Heart left ventricle (tissue), 16 donors: ENCODE results near the gene BFAR. TPM values are rescaled to one million over a fixed set of nuclear protein-coding genes. Genes with fewer than 3 reads are reported as not detected.

Source experiments
- ATAC-seq, 4 donors: fragments of 200-7000 bp; cut with Tn5 transposase; one replicate each; pipeline ENCODE4 v1.9.1; 2020 to 2022; ENCODE audit warnings: moderate library complexity in 4 of 4, mild to moderate bottlenecking in 3 of 4, moderate number of reproducible peaks in 1 of 4
- DNase-seq, 5 donors: peaks; one replicate each; pipeline ENCODE4 v3.0.0-alpha.2; 2020
- H3K27ac ChIP-seq, 12 donors: fragments of 200-600 bp; sonication (generic) in 4 of 12; one replicate each; pipeline versions ENCODE4 v1.5.0 to v1.8.0; 2016 to 2022; ENCODE audit warnings: mild to moderate bottlenecking in 2 of 12
- H3K27me3 ChIP-seq, 9 donors: fragments of 200-600 bp; sonication (generic) in 2 of 9; one replicate each; pipeline versions ENCODE4 v1.5.1 to v1.8.0; 2016 to 2022; ENCODE audit warnings: mild to moderate bottlenecking in 3 of 9
- H3K36me3 ChIP-seq, 9 donors: fragments of 200-600 bp; sonication (generic) in 2 of 9; one replicate each; pipeline versions ENCODE4 v1.5.0 to v1.8.0; 2018 to 2022; ENCODE audit warnings: mild to moderate bottlenecking in 2 of 9
- H3K4me1 ChIP-seq, 12 donors: fragments of 200-600 bp; sonication (generic) in 4 of 12; one replicate each; pipeline versions ENCODE4 v1.5.0 to v1.8.0; 2016 to 2022; ENCODE audit warnings: mild to moderate bottlenecking in 3 of 12
- H3K4me3 ChIP-seq, 12 donors: fragments of 200-600 bp; sonication (generic) in 4 of 12; one replicate each; pipeline versions ENCODE4 v1.5.0 to v1.8.0; 2017 to 2022; ENCODE audit warnings: mild to moderate bottlenecking in 9 of 12, moderate library complexity in 4 of 12
- H3K9me3 ChIP-seq, 12 donors: fragments of 200-600 bp; sonication (generic) in 4 of 12; one replicate each; pipeline versions ENCODE4 v1.5.0 to v1.8.0; 2016 to 2022; ENCODE audit warnings: mild to moderate bottlenecking in 1 of 12
- CTCF ChIP-seq, 12 donors: fragments of 200-600 bp; sonication (generic) in 4 of 12; IDR thresholded peaks; one replicate each; pipeline versions ENCODE4 v1.5.0 to v1.8.0; 2018 to 2022; ENCODE audit warnings: antibody characterized with exemption in 12 of 12, mild to moderate bottlenecking in 5 of 12
- POLR2A ChIP-seq, 2 donors: fragments of 450-650 bp; IDR thresholded peaks; one replicate each; pipeline ENCODE4 v1.6.1; 2017; ENCODE audit warnings: antibody characterized with exemption in 2 of 2, mild to moderate bottlenecking in 2 of 2, moderate library complexity in 2 of 2
- WGBS, 4 donors: extraction: QIAGEN DNeasy Blood & Tissue Kit in 2 of 4; methylation state at CpG; one replicate each; pipeline versions ENCODE4 v1.1.5 to v1.1.7; 2013 to 2018; 5-methylcytosine and 5-hydroxymethylcytosine counted together
- intact Hi-C, 10 donors: fragments of 100-400 bp; cut with DNase I; formaldehyde crosslinking; loops; one replicate each; pipeline versions ENCODE4 v1.11.1 to v1.14.2; 2022
- polyA plus RNA-seq, 2 donors: library from polyadenylated mRNA; stranded (reverse); fragments of 200-250 nt; gene quantifications; one replicate each; pipeline ENCODE4 v1.2.3, GENCODE V29; 2013
- total RNA-seq, 9 donors: library from RNA; depleted of rRNA in 2 of 9; stranded (reverse); fragments of >200 nt in 2 of 9; fragmentation: NEBNext Ultra II Directional in 3 of 9; extraction: Animal tissue kit (Norgen Biotek cat#: 25700) in 3 of 9; gene quantifications; one replicate each; pipeline versions ENCODE4 v1.1.0 to v1.2.4, GENCODE V29; 2016 to 2023
- donor health status: ischemic (EF 13 %, LVEDD 7.1; RV severe dilation, severe dysfunction).
- donor health status: healthy with polysubstance abuse.
- donor health status: DM: no; HTN: yes; CAD: no.
- donor health status: DM: no; HTN: no; CAD: no.
- donor health status: ischemic (EF 25% LVEDD 6.9; RV normal size, moderate dysfunction).
- donor health status: ischemic (EF 25% LVEDD 5.7; RV mildly dilated, moderate dysfunction).
- donor health status: healthy.
- donor health status: DM: yes; HTN: yes; CAD: no.
- donor health status: ischemic (EF 35%, LVEDD 5.7; RV mildly dilated, moderate dysfunction).
- donor health status: nonischemic (EF 11% LVEDD 7.7; RV severe dilation, severe dysfunction).
- donor health status: DM: yes; HTN: yes; CAD: no.
- donor health status: PGD.
- donor health status: ischemic (EF 29% LVEDD 5.4; RV normal size, mild dysfunction).
- donor health status: nonischemic (EF 23%, LVEDD 6.1; RV moderate dilation, normal function).

The BFAR gene
- total and polyA plus RNA-seq, 11 donors = 21.5 to 52.6 (median 37.2) TPM

GRCh38 chr16:14641206-14641605 lies 8.5 kb downstream of the BFAR start:
- peaks cover 5 to 65% (median 49%) of the 10 kb centered on the region in 9 donors for H3K36me3 ChIP-seq

GRCh38 chr16:14641926-14642325 lies 9.2 kb downstream of the BFAR start:
- Histone ChIP-seq H3K9me3 (no peaks in the 10 kb centered on the region), H3K4me1 (peaks cover 0 to 11% (median 0%) of the 10 kb centered on the region in 12 donors), H3K27ac (no peak overlapping the region), H3K4me3 (no peak overlapping the region), H3K27me3 (no peaks in the 10 kb centered on the region), H3K36me3 (peaks cover 5 to 72% (median 56%) of the 10 kb centered on the region in 9 donors)
- intact Hi-C loops = no loop called here
- WGBS, 4 donors = 90 to 98% (median 94%) methylated on average over 7 of the region's 7 CpGs
- TF ChIP-seq CTCF (IDR thresholded peaks at IDR 0.05) = no peak
- TF ChIP-seq POLR2A (IDR thresholded peaks at IDR 0.05) = no peak
- no peak for DNase-seq
- ATAC-seq = no peak

More at GRCh38 chr16:14641206-14641605, 8.5 kb downstream of the BFAR start:
- no peak for ATAC-seq
- DNase-seq = no peak
- H3K9me3 ChIP-seq = no peaks in the 10 kb centered on the region
- H3K27me3 ChIP-seq = no peaks in the 10 kb centered on the region
- H3K4me3 ChIP-seq = no peak overlapping the region
- WGBS, 4 donors = 92 to 97% (median 96%) methylated on average over 8 of the region's 8 CpGs
- no peak for TF ChIP-seq POLR2A (IDR thresholded peaks at IDR 0.05)
- TF ChIP-seq CTCF (IDR thresholded peaks at IDR 0.05) = no peak
- intact Hi-C loops = no loop called here
- H3K4me1 ChIP-seq = peaks cover 0 to 15% (median 2%) of the 10 kb centered on the region in 12 donors
- H3K27ac ChIP-seq = no peak overlapping the region

GRCh38 chr16:14649816-14650215 lies 17.1 kb downstream of the BFAR start:
- H3K4me1 ChIP-seq = no peaks in the 10 kb centered on the region
- intact Hi-C loops = no loop called here

GRCh38 chr16:14650629-14651028 lies 17.9 kb downstream of the BFAR start:
- H3K27me3 ChIP-seq = no peaks in the 10 kb centered on the region
- intact Hi-C loops = no loop called here
- 84 to 86% (median 84%) methylated on average over 6 of the region's 6 CpGs for WGBS, 4 donors
- ATAC-seq (no peak), DNase-seq (no peak)
- H3K36me3 ChIP-seq = peaks cover 4 to 100% (median 98%) of the 10 kb centered on the region in 9 donors
- no peaks in the 10 kb centered on the region for H3K4me1 ChIP-seq
- H3K9me3 ChIP-seq = no peaks in the 10 kb centered on the region
- H3K27ac ChIP-seq = no peak overlapping the region
- no peak for TF ChIP-seq POLR2A (IDR thresholded peaks at IDR 0.05)
- no peak for TF ChIP-seq CTCF (IDR thresholded peaks at IDR 0.05)
- no peak overlapping the region for H3K4me3 ChIP-seq

More at GRCh38 chr16:14649816-14650215, 17.1 kb downstream of the BFAR start:
- Histone ChIP-seq H3K4me3 (no peak overlapping the region), H3K27me3 (no peaks in the 10 kb centered on the region), H3K27ac (no peak overlapping the region), H3K36me3 (peaks cover 5 to 100% (median 98%) of the 10 kb centered on the region in 9 donors), H3K9me3 (no peaks in the 10 kb centered on the region)
- TF ChIP-seq POLR2A (IDR thresholded peaks at IDR 0.05) (no peak), CTCF (IDR thresholded peaks at IDR 0.05) (no peak)
- 93 to 96% (median 94%) methylated on average over 10 of the region's 10 CpGs for WGBS, 4 donors
- DNase-seq = no peak
- no peak for ATAC-seq
